Stimulated activated CD4-positive, alpha-beta T cell treated with anti-CD3 and anti-CD28 coated beads, Interleukin-12 subunit alpha, Interleukin-12 subunit beta, amount 100 ng/mL, for 48 hours (primary cell): ENCODE data around the gene TARBP1.

ENCODE experiments used
- DNase-seq, 3 donors: peaks; one replicate each; pipeline ENCODE4 v3.0.0-alpha.2; 2020; ENCODE audit warnings: low read depth in 2 of 3, low spot score in 1 of 3

Gene TARBP1

DNA sequence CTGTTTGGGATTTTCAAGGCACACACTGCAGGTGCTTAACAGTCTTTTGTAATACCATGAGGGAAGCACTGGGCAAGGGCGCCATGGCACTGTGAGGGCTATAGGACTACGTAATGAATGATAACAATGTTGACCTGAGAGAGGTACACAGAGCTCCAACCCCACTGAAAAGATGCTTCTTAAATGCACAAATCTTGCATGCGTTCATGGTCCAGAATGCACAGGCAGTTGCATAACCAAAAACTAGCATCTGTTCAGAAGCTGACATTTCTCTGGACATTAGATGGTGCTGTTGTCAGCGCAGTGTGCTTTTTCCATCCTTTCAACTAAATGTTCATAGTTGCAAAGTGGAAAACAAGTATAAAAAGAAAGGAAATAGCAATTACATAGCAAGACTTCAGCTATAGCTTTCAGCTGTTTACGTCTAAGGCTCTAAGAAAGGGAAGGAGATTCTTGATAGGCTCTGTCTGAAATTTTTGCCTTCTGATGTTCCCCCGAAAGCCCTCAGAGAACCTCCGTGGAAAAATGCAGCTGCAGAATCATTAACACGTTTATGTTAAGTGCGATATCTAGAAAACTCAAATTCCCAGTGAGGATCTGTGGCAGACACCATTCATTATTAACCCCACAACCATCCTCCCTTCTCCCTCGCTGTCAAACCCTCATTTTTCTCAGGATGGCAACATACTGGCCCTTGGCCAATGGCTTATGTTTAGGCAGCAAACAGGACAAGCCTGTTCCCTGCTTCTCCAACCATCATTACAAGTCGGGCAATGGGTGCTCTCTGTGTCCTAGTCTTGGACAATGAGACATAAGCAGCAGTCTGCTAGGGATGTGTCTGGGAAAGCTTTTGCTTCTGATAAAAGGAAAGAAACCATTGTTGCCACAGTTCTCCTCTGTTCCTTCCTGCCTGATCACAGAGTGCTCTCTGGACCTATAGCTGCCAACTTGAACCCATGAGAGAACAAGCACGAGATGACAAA, 8.2 kb upstream of the TARBP1 start:
- no peak for DNase-seq

DNA sequence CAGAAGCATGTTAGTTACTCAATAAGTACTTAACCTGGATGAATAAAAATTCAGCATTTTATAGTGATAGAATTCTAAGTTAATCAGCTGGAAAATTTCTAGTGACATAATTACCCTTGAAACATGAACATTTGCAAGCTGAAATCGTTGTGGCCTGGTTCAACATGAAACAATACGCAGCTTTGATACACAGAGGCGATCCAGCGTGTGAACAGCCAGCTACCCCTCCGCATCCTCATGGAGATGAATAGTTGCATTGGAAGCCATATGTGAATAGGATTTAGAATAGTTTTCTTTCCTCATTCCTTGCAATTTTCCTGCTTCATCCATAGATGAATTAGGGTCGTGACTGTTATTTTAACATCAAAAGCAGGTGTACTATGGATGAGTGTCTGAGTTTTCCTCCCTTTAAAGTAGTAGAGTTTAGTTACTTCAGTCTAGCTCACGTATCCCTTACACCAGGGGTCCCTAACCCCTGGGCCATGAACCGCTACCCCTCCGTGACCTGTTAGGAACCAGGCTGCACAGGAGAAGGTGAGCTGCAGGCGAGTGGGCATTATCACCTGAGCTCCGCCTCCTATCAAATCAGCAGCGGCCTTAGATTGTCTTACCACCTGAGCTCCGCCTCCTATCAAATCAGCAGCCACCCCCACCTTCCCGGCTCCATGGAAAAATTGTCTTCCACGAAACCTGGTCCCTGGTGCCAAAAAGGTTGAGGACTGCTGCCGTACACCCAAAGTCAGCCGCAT, 6.2 kb upstream of the TARBP1 start:
- DNase-seq, result no peak

DNA sequence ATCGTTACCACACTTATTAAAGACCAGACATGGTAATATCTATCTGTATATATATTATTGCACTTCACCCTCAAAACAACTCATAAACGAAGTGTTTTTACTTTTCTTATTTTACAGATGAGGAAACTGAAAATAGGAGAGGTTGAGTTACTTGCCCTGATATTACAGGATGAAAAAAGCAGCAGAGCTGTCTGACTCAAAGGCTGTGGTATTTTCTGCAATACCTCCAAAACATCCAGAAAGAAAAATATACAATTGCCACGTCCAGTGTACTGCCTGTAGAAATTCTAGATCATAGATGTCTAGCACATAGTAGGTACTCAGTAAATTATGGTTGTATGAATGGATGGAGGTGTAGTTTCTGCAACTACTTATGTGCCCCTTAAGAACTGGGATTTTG, 5.2 kb upstream of the TARBP1 start:
- no peak for DNase-seq

DNA sequence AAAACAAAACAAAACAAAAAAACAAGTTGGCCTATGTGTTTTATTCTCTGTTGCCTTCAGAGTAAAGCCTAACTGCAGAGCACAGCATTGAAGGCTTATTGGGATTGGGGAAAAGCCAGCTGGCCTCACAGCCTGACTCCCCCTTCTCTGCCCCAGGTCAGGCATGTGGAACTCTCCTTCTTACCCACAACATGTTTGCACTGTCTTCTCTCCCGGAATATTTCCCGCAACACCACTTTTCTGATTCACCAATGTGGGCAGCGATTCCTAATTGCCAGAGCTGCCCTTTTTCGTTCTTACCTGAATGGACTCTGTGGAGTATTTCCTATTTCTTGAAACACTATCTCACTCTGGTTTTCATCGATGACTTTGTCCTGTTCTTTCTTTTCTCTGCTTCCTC, 2.8 kb upstream of the TARBP1 start:
- DNase-seq, result no peak

DNA sequence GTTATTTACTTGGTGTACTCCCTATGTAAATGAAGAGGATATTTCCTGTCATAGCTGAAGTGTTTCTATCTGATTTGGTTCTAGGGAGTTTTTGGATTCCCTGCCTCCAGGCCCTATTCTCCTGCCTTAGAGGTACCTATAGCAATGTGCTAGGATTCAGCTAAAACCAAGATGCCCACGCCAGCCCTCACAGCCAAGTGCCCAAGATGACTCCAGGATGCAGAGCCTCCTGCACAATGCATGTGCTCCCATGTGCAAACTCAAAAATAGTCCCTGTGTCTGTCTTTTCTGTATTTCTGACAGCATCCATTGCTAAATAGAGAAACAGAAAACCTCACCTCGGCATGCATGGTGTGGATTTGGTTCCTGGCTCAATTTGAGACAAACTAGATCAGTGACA, 887 bp upstream of the TARBP1 start:
- no peak for DNase-seq

DNA sequence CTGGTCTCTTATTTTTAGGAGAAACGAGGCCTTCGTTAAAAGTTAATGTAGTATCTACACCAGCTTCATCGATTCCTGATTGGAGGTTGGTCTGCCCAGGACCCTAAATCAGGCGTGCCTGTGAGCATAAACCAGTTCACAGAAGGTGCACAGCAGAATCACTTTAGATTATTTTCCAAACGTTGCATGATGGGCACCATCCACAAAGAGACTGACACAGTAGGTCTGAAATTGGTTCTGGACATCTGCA, 256 bp upstream of the TARBP1 start:
- no peak for DNase-seq

DNA sequence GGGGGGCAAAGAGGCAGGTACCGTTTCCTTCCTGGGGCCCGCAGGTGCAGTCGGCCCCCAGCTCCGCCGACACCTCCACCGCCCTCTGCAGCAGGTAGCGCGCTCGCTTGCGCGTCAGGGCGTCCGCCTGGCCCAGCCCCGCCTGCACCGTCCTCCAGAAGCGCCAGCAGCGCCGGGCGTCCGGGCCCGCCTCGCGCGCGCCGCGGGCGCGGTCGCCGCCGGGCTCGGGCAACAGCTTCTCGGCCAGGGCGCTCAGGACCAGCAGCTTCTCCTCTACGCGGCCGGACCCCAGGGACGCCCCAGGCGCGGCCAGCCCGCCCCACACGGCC, 863 bp downstream of the TARBP1 start:
- peak; percentile 45 to 62 (median 50) for DNase-seq

DNA sequence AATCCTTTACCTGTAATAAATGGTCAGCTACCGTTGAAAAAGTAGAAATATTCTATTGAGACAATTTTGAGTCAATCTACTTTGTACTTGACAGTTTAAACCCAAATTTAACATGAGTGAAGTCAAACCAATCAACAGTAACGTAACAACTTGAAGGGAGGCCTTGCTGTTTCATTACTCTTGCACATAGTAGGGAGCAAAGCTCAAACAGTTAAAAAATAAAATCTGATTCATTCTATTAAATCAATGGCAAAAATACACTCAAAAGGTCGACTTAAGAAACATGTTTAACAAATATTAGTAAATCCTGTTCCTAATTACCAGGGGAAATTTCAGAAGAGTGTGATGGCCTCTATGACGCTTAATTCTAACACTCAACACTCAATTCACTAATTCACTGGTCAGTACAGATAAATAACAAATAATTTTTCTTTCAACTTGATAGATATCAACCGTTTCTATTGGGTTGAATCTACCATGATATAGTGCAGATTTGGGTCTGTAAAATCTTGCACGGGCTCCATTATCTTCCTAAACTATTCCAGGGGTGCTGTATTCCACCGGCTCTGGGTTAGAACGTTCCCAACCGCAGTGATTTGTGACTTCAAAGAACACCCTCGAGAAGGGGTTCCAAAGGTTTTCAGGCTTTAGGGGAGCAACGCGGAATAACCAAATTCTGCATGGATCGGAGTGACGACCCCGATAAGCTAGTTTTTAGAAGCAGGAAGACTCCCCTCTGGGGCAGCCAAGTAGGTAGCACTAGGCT, 1.4 kb downstream of the TARBP1 start:
- no peak for DNase-seq

DNA sequence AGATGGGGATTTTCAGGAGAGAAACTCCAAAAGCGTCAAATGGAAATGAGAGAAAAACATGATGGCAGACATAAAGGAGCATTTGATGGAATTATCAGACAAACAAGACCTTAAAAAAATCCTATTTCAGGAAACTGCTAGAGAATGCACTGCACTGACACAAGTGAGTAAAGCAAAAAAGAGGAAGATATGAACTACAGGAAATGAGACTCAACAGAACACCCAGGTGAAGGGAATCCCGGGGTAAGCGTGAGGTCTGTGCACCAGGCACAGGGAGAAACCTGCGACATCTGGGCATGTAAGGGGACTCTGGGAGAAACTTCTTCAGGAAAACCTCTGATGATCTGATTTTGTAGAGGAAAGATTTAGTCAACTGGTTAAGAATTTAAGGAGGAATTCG, 2.8 kb downstream of the TARBP1 start:
- no peak for DNase-seq

DNA sequence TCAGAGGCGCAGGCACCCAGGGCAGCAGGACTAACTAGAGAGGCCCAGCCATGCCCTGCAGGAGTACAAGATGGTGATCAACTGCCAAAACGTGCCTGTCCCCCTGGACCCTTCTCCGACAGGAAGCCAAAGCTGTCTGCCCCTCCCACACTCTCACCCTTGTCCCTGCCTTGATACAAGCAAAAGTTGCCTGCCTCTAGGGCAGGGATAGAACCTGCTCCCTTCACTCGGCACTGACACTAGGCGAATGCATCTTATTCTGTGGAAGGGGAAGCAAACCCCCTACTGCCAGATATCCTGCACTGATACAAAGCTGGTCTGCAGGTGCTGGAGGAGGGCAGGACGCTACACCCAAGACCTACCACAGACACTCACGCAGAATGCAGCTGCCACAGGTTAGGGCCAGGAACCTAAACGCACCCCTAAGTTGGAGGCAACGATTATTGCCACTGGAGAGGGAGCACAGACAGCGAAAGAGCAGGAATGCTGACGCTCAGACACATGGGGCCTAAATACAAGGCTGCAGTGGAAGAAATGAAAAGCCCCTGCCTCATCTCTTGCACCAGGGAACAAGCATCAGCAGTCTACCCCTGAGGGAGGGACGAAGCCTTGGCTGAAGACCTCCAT, 3.7 kb downstream of the TARBP1 start:
- no peak for DNase-seq

DNA sequence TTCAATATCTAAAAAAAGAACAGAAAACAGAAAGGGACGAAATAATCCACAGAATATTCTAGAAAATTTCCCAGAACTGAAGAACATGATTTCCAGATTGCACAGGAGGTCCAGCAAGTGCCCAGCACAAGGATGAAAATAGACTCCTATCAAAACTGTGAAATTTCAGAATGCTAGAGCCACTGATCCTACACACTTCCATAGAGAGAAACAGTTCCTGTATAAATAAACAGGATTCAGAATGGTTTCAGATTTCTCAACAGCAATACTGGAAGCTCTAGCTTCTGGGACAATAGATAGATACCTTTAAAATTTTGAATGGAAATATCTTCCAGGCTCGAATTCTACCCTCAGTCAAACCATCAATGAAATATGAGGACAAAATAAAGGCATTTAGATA, 4.6 kb downstream of the TARBP1 start:
- DNase-seq, result no peak

DNA sequence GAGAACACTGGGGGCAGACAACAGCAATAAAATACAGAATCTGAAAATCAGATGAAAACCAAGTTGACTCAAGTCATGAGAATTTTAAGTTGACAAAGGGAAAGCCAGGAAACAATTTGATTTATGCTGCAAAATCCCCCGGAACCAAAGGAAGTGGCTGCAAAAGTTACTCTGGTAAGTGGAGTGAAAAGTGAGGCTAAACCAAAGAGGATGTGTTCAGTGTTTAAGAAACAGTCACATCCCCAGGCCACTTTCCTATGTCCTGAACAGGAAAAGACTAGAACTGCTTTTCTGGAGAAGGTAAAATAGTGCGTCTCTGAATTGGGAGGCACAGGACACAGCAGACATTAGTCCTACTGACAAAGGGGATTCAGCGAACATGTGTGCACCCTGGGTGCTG, 5.9 kb downstream of the TARBP1 start:
- no peak for DNase-seq

DNA sequence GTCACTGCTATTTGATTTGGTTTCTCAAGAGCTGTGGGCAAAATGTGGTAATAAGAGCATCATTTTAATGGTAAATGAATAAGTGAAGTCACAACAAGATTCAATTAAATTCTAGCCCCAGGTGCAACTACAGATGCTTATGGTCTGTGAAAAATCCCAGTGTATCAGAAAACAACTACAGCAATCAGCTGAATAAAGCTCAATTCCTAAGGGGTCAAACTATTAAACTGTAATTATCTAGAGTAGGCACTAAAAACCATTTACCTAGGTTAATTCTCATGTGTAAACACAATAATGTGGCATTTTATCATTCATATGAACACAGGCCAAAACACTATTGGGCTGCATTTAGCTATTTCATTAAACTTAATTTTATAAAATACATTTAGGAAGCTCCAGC, 9.6 kb downstream of the TARBP1 start:
- DNase-seq, result no peak

DNA sequence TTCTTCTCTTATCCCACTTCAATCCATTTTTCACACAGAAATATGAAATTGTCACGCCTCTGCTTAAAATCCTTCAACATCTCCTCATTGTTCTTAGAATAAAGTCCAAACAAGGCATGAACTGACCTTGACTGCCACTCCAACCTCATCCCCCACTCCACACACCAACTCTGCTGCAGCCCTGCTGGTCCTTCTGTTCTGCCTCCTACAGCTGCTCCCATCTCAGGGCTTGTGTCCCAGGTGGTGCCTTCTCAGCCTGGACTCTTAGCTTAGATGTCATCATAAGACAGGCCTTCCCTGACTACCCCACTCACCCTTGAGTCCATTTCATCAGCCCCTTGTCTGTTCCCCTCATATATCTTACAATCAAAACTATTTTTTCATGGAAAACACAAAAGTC, 10.4 kb downstream of the TARBP1 start:
- DNase-seq, result no peak

DNA sequence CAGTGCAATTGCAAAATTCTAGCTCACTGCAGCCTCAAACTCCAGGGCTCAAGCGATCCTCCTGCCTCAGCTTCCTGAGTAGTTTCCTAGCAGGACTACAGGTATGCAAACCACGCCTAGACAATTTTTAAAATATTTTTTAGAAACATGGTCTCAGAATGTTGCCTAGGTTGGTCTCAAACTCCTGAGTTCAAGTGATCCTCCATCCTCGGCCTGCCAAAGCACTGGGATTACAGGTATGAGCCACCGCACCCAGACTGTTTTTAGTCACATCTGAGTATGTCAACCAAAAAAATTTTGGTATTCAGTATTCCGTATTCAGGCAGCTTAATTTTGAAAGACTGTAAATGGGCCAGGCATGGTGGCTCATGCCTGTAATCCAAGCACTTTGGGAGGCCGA, 11.2 kb downstream of the TARBP1 start:
- no peak for DNase-seq

DNA sequence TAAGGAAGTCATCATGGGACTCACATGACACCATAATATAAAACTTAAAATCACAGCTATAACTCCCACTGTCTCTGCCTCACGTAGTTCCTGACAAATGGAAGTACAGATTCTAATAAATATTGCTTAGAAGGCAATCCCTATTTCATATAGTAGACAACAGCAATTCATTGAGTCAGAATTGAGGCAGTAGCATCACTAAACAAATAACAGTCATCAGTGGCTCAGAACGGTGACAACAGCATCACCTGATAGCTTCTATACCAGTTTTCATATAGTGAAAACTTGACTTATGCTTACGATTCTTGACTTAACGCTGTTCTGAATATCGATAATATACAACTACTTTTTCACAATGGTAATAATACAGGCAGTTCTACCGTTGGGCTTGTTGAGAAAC, 12.0 kb downstream of the TARBP1 start:
- no peak for DNase-seq

DNA sequence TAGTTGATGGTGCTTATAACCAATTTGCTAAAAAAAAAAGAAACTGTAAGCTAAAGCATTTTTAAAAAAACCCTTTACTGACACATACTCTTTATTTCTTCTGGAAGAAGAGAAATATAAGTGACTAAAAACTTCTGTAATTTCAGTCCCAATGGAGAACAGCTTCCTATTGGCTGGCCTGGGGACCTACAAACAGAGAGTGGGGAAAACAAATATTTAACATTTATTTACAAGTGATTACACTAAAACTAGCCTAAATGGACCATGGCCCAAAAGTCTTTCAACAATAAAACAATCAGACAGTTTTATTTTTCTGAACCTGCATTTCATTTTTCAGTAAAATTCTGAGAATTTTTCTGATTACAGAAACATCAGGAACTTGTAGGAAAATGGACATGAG, 15.2 kb downstream of the TARBP1 start:
- no peak for DNase-seq

DNA sequence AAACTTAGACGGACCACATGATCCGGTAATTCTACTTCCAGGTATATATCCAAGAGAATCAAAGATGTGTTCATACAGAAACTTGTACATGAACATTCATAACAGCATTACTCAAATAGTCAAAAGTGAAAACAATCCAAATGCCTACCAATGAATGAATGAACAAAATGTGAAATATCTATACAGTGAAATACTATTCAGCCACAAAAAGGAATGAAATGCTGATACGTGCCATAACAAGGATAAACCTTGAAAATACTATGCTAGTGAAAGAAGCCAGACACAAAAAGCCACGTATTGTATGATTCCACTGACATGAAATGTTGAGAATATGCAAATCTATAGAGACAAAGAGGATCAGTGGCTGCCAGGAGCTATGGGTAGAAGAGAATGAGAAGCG, 18.3 kb downstream of the TARBP1 start:
- no peak for DNase-seq

DNA sequence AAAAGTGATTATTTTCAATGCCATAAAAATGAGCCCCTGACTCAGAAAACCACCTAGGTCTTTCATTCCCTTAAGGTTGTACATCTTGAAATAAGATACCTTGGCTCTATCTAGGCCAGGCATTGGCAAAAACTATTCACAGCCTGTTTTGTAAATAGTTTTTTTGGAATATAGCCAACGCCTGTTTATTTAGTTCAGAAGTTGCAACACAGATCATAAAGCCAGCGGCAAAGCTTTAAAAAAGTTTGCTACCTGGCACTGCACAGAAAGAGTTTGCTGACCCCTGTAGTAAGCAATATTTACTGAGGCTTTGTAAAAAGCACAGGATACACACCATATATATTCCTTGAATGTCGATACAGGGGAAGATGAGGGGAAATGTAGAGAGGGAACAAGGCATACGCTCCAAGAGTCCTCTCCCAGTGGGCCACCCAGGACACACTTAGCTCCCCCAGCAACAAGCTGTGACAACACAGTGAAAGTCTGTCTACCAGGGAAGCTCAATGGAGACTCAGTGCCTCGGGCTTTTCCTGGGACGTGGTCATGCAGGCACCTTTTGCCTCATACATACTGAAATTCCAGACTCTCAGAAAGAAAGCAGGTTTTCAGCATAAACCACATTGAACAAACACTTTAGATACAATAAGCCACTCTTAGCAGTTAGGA, 20.5 kb downstream of the TARBP1 start:
- DNase-seq, result no peak

DNA sequence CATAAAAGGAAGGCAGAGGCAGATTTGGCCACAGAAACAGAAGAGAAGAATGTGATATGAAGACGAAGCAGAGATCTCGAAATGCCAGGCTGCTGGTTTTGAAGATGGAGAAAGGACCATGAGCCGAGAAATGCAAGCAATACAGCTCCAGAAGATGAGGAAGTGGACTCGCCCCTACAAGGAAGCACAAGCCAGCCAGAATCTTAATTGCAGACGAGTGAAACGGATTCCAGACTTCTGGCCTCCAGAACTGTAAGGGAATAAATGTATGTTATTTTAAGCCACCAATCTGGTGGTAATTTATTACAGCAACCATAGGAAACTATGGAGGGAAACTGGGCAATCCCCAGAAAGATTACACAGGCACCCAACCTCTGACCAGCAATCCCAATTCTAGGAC, 24.1 kb downstream of the TARBP1 start:
- no peak for DNase-seq

DNA sequence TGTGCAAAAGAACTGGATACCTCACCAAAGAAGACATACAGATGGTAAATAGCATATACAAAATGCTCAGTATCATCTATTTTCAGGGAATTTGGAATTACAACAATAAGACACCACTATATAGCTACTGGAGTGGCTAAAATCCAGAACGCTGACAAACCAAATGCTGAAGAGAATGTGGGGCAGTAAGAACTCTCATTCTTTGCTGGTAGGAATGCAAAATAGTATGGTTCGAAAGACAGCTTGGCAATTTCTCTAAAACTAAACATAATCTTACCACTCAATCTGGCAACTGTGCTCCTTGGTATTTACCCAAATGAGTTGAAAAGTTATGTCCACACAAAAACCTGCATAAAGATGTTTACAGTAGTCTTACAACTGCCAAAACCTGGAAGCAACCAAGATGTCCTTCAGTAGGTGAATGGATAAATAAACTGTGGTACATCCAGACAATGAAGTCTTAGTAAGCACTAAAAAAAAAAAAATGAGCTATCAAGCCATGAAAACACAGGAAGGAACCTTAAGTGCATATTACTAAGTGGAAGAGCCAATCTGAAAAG, 26.5 kb downstream of the TARBP1 start:
- no peak for DNase-seq
